Measurements from ENCODE around the gene CUL1. TPM values are rescaled to one million over a fixed set of nuclear protein-coding genes. Genes with fewer than 3 reads are reported as not detected.
"Not testable (repeated sequence)": the region's sequence is repeated elsewhere in the genome, so short reads cannot be mapped to it uniquely, and the experiment has no call there.

Gene CUL1
- total RNA-seq, 1 donor, result 39.8 TPM

- no peak for DNase-seq (ENCODE audit: insufficient read length, low spot score, missing footprints)
- Histone ChIP-seq H3K36me3 (ENCODE audit: insufficient read depth, low read length) (no peaks in the 10 kb centered on the region), H3K79me2 (ENCODE audit: insufficient read depth, low read length) (peaks cover 100% of the 10 kb centered on the region), H3K9me3 (ENCODE audit: low read depth, low read length) (no peaks in the 10 kb centered on the region), H3K27ac (ENCODE audit: low read depth, low read length) (no peak overlapping the region), H2AFZ (ENCODE audit: low read length) (no peak overlapping the region), H4K20me1 (ENCODE audit: insufficient read depth, low read length) (peaks cover 94% of the 10 kb centered on the region), H3K4me1 (ENCODE audit: insufficient read depth, low read length) (peaks cover 24% of the 10 kb centered on the region), H3K4me2 (ENCODE audit: insufficient read depth, low read length) (no peak overlapping the region), H3K4me3 (ENCODE audit: insufficient read depth, low read length) (no peak overlapping the region), H3K27me3 (ENCODE audit: insufficient read depth, low read length) (no peaks in the 10 kb centered on the region)
- no peak for TF ChIP-seq CTCF (IDR thresholded peaks at IDR 0.05; ENCODE audit: extremely low read depth, low read depth, low read length)
Measured at GRCh38 chr7:148704970-148705369, 6.3 kb downstream of the CUL1 start.

DNA sequence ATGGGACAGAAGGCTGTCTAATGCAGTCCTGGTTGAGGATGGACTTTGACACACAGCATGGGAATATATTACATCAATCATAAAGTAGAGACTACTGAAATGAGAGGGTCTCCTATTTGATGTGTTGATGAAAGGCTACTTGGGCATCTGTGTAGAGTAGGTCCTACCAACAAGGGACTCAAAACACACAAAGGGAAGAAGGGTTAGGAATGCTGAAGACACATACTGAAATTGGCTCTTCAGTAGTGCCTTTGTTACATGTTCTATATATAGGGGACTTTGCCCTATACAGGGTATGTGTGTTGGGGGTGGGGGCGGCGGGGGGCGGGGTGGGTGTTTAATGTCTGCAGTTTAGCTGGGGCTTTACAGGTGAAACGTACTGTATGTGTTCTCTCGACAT lies 7.7 kb downstream of the CUL1 start:
- no peak overlapping the region for H2AFZ ChIP-seq (ENCODE audit: low read length)
- peaks cover 11% of the 10 kb centered on the region for H3K4me1 ChIP-seq (ENCODE audit: insufficient read depth, low read length)
- H3K79me2 ChIP-seq (ENCODE audit: insufficient read depth, low read length), result peaks cover 100% of the 10 kb centered on the region
- no peaks in the 10 kb centered on the region for H3K27me3 ChIP-seq (ENCODE audit: insufficient read depth, low read length)
- TF ChIP-seq CTCF (IDR thresholded peaks at IDR 0.05; ENCODE audit: extremely low read depth, low read depth, low read length), result no peak
- H3K4me3 ChIP-seq (ENCODE audit: insufficient read depth, low read length), result no peak overlapping the region
- H3K9me3 ChIP-seq (ENCODE audit: low read depth, low read length), result no peaks in the 10 kb centered on the region
- H4K20me1 ChIP-seq (ENCODE audit: insufficient read depth, low read length), result peaks cover 92% of the 10 kb centered on the region
- DNase-seq (ENCODE audit: insufficient read length, low spot score, missing footprints), result no peak
- no peak overlapping the region for H3K27ac ChIP-seq (ENCODE audit: low read depth, low read length)
- H3K4me2 ChIP-seq (ENCODE audit: insufficient read depth, low read length), result no peak overlapping the region
- H3K36me3 ChIP-seq (ENCODE audit: insufficient read depth, low read length), result no peaks in the 10 kb centered on the region

DNA sequence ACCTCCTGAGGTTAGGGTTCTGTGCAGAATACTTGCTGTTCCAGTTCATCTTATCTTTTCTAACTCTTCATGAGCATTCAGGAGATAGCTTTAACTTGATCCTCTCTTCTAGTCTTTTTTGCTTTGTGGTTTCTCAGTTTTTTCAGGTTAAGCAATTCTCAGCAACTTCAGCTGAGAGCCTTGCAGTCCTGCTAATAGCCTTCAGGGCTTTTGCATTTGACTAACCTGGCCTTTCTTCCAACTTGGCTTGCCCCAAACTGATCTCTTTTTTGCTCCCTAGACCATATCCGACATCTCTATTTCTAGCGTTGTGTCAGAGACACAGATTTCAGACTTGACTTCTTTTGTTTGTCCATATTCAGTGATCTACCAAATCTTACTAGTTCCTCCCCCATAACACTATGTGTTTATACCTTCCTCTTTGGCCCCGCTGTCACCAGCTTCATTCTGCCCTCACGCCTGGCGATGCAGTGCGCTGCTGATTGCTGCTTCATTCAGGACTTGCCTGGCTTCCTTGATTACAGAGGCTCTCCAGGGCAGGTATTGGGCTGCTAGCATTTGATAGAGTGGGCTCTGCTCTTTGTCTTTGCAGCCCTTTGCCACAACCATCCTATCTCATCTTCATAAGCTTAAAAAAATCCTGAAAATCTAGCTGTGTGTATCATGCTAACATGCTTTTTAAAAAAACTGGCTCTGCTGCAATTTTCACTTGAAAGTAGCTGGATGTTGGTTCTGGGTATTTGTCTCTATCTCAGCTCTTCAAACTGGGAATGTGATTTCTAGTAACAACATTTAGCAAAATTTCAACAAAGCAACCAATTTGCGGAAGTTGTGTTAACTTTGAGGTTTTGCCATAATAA lies 9.6 kb downstream of the CUL1 start:
- Histone ChIP-seq H3K36me3 (ENCODE audit: insufficient read depth, low read length) (no peaks in the 10 kb centered on the region), H3K4me1 (ENCODE audit: insufficient read depth, low read length) (peaks cover 3% of the 10 kb centered on the region), H3K27me3 (ENCODE audit: insufficient read depth, low read length) (no peaks in the 10 kb centered on the region), H3K27ac (ENCODE audit: low read depth, low read length) (no peak overlapping the region), H3K9me3 (ENCODE audit: low read depth, low read length) (no peaks in the 10 kb centered on the region), H3K4me3 (ENCODE audit: insufficient read depth, low read length) (no peak overlapping the region), H3K79me2 (ENCODE audit: insufficient read depth, low read length) (peaks cover 100% of the 10 kb centered on the region), H2AFZ (ENCODE audit: low read length) (no peak overlapping the region), H3K4me2 (ENCODE audit: insufficient read depth, low read length) (no peak overlapping the region), H4K20me1 (ENCODE audit: insufficient read depth, low read length) (peaks cover 92% of the 10 kb centered on the region)
- DNase-seq (ENCODE audit: insufficient read length, low spot score, missing footprints), result no peak
- TF ChIP-seq CTCF (IDR thresholded peaks at IDR 0.05; ENCODE audit: extremely low read depth, low read depth, low read length), result no peak

GRCh38 chr7:148709014-148709413 lies 10.3 kb downstream of the CUL1 start:
- Histone ChIP-seq H3K27me3 (ENCODE audit: insufficient read depth, low read length) (no peaks in the 10 kb centered on the region), H4K20me1 (ENCODE audit: insufficient read depth, low read length) (peaks cover 90% of the 10 kb centered on the region), H3K36me3 (ENCODE audit: insufficient read depth, low read length) (no peaks in the 10 kb centered on the region), H3K79me2 (ENCODE audit: insufficient read depth, low read length) (peaks cover 100% of the 10 kb centered on the region), H3K4me1 (ENCODE audit: insufficient read depth, low read length) (peaks cover 3% of the 10 kb centered on the region), H3K27ac (ENCODE audit: low read depth, low read length) (no peak overlapping the region), H2AFZ (ENCODE audit: low read length) (no peak overlapping the region), H3K4me2 (ENCODE audit: insufficient read depth, low read length) (no peak overlapping the region), H3K4me3 (ENCODE audit: insufficient read depth, low read length) (no peak overlapping the region), H3K9me3 (ENCODE audit: low read depth, low read length) (no peaks in the 10 kb centered on the region)
- DNase-seq (ENCODE audit: insufficient read length, low spot score, missing footprints), result no peak
- TF ChIP-seq CTCF (IDR thresholded peaks at IDR 0.05; ENCODE audit: extremely low read depth, low read depth, low read length), result no peak

DNA sequence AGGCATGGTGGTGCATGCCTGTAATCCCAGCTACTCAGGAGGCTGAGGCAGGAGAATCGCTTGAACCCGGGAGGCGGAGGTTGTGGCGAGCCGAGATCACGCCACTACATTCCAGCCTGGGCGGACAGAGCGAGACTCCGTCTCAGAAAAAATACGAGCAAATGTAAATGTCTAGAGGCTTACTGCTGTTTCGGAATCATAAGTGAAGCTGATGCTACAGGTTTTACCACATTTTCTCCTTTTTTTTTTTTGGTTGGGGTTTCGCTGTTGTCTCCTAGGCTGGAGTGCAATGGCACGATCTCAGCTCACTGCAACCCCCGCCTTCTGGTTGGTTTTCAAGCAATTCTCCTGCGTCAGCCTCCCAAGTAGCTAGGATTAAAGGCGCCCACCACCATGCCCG lies 11.7 kb downstream of the CUL1 start:
- Histone ChIP-seq H3K79me2 (ENCODE audit: insufficient read depth, low read length) (peaks cover 100% of the 10 kb centered on the region), H4K20me1 (ENCODE audit: insufficient read depth, low read length) (peaks cover 92% of the 10 kb centered on the region)
- not testable (repeated sequence) for DNase-seq (ENCODE audit: insufficient read length, low spot score, missing footprints); H3K27ac ChIP-seq (ENCODE audit: low read depth, low read length); H3K4me3 ChIP-seq (ENCODE audit: insufficient read depth, low read length); H3K4me1 ChIP-seq (ENCODE audit: insufficient read depth, low read length); H3K9me3 ChIP-seq (ENCODE audit: low read depth, low read length); H2AFZ ChIP-seq (ENCODE audit: low read length); H3K4me2 ChIP-seq (ENCODE audit: insufficient read depth, low read length); H3K36me3 ChIP-seq (ENCODE audit: insufficient read depth, low read length); H3K27me3 ChIP-seq (ENCODE audit: insufficient read depth, low read length)

Measured in osteoblast (primary cell).